Mucosa of descending colon (tissue), 3 donors: Measurements from ENCODE around the gene MYO19. TPM values are rescaled to one million over a fixed set of nuclear protein-coding genes. Genes with fewer than 3 reads are reported as not detected.
A peak's percentile ranks its signal among the peaks of the same experiment; 100 is the strongest.

ENCODE experiments used
- ATAC-seq: fragments of 200-7000 bp; cut with Tn5 transposase; one replicate; pipeline ENCODE4 v1.9.1; 2020; ENCODE audit warnings: mild to moderate bottlenecking, moderate library complexity
- DNase-seq, 3 donors: peaks; one replicate each; pipeline ENCODE4 v3.0.0-alpha.2; 2020
- H3K36me3 ChIP-seq: fragments of 200-600 bp; one replicate; pipeline ENCODE4 v1.8.0; 2021; ENCODE audit warnings: low read depth, mild to moderate bottlenecking
- H3K4me1 ChIP-seq: fragments of 200-600 bp; one replicate; pipeline ENCODE4 v1.8.0; 2021; ENCODE audit warnings: low read depth, mild to moderate bottlenecking
- H3K4me3 ChIP-seq: fragments of 200-600 bp; one replicate; pipeline ENCODE4 v1.8.0; 2021; ENCODE audit warnings: mild to moderate bottlenecking
- H3K9me3 ChIP-seq: fragments of 200-600 bp; one replicate; pipeline ENCODE4 v1.8.0; 2021; ENCODE audit warnings: mild to moderate bottlenecking
- CTCF ChIP-seq: fragments of 200-600 bp; IDR thresholded peaks from one replicate; pipeline ENCODE4 v1.8.0; 2022; ENCODE audit warnings: antibody characterized with exemption, mild to moderate bottlenecking
- intact Hi-C, 2 donors: fragments of 100-400 bp; cut with DNase I in 1 of 2; cut with micrococcal nuclease in 1 of 2; formaldehyde crosslinking; loops; one replicate each; pipeline versions ENCODE4 v1.11.0 to v1.11.1; 2022; cut with DNase I, micrococcal nuclease
- total RNA-seq, 3 donors: library from RNA; stranded (reverse); fragmentation: NEBNext Ultra II Directional in 2 of 3; extraction: Animal tissue kit (Norgen Biotek cat#: 25700) in 2 of 3; gene quantifications; one replicate each; pipeline versions ENCODE4 v1.2.1 to v1.2.4, GENCODE V29; 2021 to 2023
- donor health status: DM: no; HTN: no; CAD: no; lungs with moderate emphysema.
- donor health status: DM: no; HTN: no; CAD: no.
- donor health status: DM: no; HTN: yes; CAD: no.

MYO19 gene
- total RNA-seq, 3 donors from 2014 or later, result 67.5 to 103 (median 93.4) TPM

- TF ChIP-seq CTCF, result no peak
- DNase-seq, result no peak
- Histone ChIP-seq H3K36me3 (no peaks in the 10 kb centered on the region), H3K4me3 (no peak overlapping the region), H3K4me1 (peaks cover 28% of the 10 kb centered on the region), H3K9me3 (no peaks in the 10 kb centered on the region)
- intact Hi-C loops, result no loop called here
- ATAC-seq, result no peak
Measured at GRCh38 chr17:36542755-36543154, 8.1 kb upstream of the MYO19 start.

- intact Hi-C loops, result no loop called here
- DNase-seq (no peak), ATAC-seq (no peak)
- peaks cover 14% of the 10 kb centered on the region for H3K4me1 ChIP-seq
- no peak for TF ChIP-seq CTCF
- H3K36me3 ChIP-seq, result no peaks in the 10 kb centered on the region
- H3K4me3 ChIP-seq, result no peak overlapping the region
- no peaks in the 10 kb centered on the region for H3K9me3 ChIP-seq
Measured at GRCh38 chr17:36540696-36541095, 6.0 kb upstream of the MYO19 start.

- intact Hi-C loops, result no loop called here
- DNase-seq, result no peak
- peaks cover 4% of the 10 kb centered on the region for H3K4me1 ChIP-seq
- ATAC-seq, result peak; percentile 23
- H3K4me3 ChIP-seq, result peak overlapping the region; percentile 76
- H3K36me3 ChIP-seq, result no peaks in the 10 kb centered on the region
- TF ChIP-seq CTCF, result no peak
- no peaks in the 10 kb centered on the region for H3K9me3 ChIP-seq
Measured at GRCh38 chr17:36535669-36536081, 1.0 kb upstream of the MYO19 start.

- peak; percentile 69 for ATAC-seq
- peak; percentile 83 to 87 (median 86) for DNase-seq
- no peaks in the 10 kb centered on the region for H3K36me3 ChIP-seq
- peak overlapping the region; percentile 76 for H3K4me3 ChIP-seq
- H3K9me3 ChIP-seq, result no peaks in the 10 kb centered on the region
- peaks cover 4% of the 10 kb centered on the region for H3K4me1 ChIP-seq
- intact Hi-C loops, result no loop called here
- peak; percentile 31 for TF ChIP-seq CTCF
Measured at GRCh38 chr17:36533935-36534839, 481 bp downstream of the MYO19 start.

GRCh38 chr17:36532435-36532975, 2.2 kb downstream of the MYO19 start:
- no peak for ATAC-seq
- intact Hi-C loops, result no loop called here

More at GRCh38 chr17:36532435-36532975, 2.2 kb downstream of the MYO19 start:
- Histone ChIP-seq H3K4me3 (no peak overlapping the region), H3K36me3 (no peaks in the 10 kb centered on the region), H3K9me3 (no peaks in the 10 kb centered on the region), H3K4me1 (peaks cover 4% of the 10 kb centered on the region)
- no peak for TF ChIP-seq CTCF
- no peak for DNase-seq
